Caco-2 (cell line): ENCODE results near the gene RHBDF1. TPM values are rescaled to one million over a fixed set of nuclear protein-coding genes. Genes with fewer than 3 reads are reported as not detected.
A peak's percentile ranks its signal among the peaks of the same experiment; 100 is the strongest.

Experiments
- BruUV-seq: library from RNA; stranded (reverse); fragments of 400-500 nt; replicated peaks from 2 replicates; lab custom pipeline; 2021; lab: Mats Ljungman, UMichigan
- CTCF ChIA-PET: fragments of 300-600 bp; sonication (Branson Sonifier 250); formaldehyde crosslinking; loops from one replicate; lab custom pipeline; 2022; ENCODE audit warnings: antibody characterized with exemption; lab: Charles Lee
- POLR2A ChIA-PET: fragments of 300-600 bp; sonication (Branson Sonifier 250); formaldehyde crosslinking; loops from one replicate; lab custom pipeline; 2022; ENCODE audit warnings: antibody characterized with exemption; lab: Charles Lee
- DNase-seq, 2 experiments: peaks; one replicate each; pipeline versions ENCODE4 v3.0.0 to v3.0.0-alpha.2; 2020 to 2022
- H3K27me3 ChIP-seq: replicated peaks from 2 replicates; pipeline ENCODE4 v1.6.0; 2011; ENCODE audit warnings: low read length; ENCODE audit not compliant: control insufficient read depth, insufficient read depth
- H3K36me3 ChIP-seq: 2 replicates; pipeline ENCODE4 v1.5.1; 2011; ENCODE audit warnings: low read length; ENCODE audit not compliant: control insufficient read depth, insufficient read depth
- H3K4me1 ChIP-seq: fragments of 250-450 bp; sonication (Bioruptor Pico); 2 replicates; pipeline ENCODE4 v1.5.1; 2020; ENCODE audit warnings: mild to moderate bottlenecking
- H3K4me3 ChIP-seq: 2 replicates; pipeline ENCODE4 v1.5.1; 2011; ENCODE audit warnings: low read depth, mild to moderate bottlenecking, control low read depth, low read length
- H3K9me3 ChIP-seq: fragments of 250-450 bp; sonication (Bioruptor Pico); 2 replicates; pipeline ENCODE4 v1.5.1; 2020; ENCODE audit warnings: mild to moderate bottlenecking, moderate library complexity
- H3K27ac Mint-ChIP-seq: one replicate; pipeline ENCODE4 v1.8.0; 2022; ENCODE audit warnings: mixed read lengths; ENCODE audit not compliant: unreplicated experiment
- H3K27me3 Mint-ChIP-seq: one replicate; pipeline ENCODE4 v1.8.0; 2022; ENCODE audit warnings: mixed read lengths; ENCODE audit not compliant: insufficient read depth, unreplicated experiment
- H3K36me3 Mint-ChIP-seq: one replicate; pipeline ENCODE4 v1.8.0; 2022; ENCODE audit warnings: mild to moderate bottlenecking, mixed read lengths; ENCODE audit not compliant: insufficient read depth, unreplicated experiment
- H3K4me1 Mint-ChIP-seq: one replicate; pipeline ENCODE4 v1.8.0; 2022; ENCODE audit warnings: low read depth, mixed read lengths; ENCODE audit not compliant: unreplicated experiment
- H3K4me3 Mint-ChIP-seq: one replicate; pipeline ENCODE4 v1.8.0; 2022; ENCODE audit warnings: mild to moderate bottlenecking, moderate library complexity, mixed read lengths; ENCODE audit not compliant: unreplicated experiment
- H3K9me3 Mint-ChIP-seq: one replicate; pipeline ENCODE4 v1.8.0; 2022; ENCODE audit warnings: mixed read lengths; ENCODE audit not compliant: unreplicated experiment
- CTCF ChIP-seq, 2 experiments: fragments of 200-600 bp in 1 of 2; IDR thresholded peaks; 1 replicate in 1 of 2; 2 replicates in 1 of 2; pipeline versions ENCODE4 v1.5.1 to v1.8.0; 2011 to 2022; ENCODE audit warnings: antibody characterized with exemption in 1 of 2, control low read depth in 1 of 2, inconsistent platforms in 1 of 2, low read depth in 1 of 2, low read length in 1 of 2, mild to moderate bottlenecking in 1 of 2, moderate library complexity in 1 of 2; ENCODE audit not compliant: insufficient read depth in 1 of 2, severe bottlenecking in 1 of 2, unreplicated experiment in 1 of 2
- intact Hi-C: fragments of 100-400 bp; cut with micrococcal nuclease; formaldehyde crosslinking; loops from one replicate; pipeline ENCODE4 v1.10.0; 2022; ENCODE audit not compliant: unreplicated experiment
- total RNA-seq: library from RNA; stranded (reverse); gene quantifications from 2 replicates; pipeline ENCODE4 v1.2.3, GENCODE V29; 2022

Gene RHBDF1
- total RNA-seq, 1 experiment from 2014 or later = 62.3 TPM

DNA sequence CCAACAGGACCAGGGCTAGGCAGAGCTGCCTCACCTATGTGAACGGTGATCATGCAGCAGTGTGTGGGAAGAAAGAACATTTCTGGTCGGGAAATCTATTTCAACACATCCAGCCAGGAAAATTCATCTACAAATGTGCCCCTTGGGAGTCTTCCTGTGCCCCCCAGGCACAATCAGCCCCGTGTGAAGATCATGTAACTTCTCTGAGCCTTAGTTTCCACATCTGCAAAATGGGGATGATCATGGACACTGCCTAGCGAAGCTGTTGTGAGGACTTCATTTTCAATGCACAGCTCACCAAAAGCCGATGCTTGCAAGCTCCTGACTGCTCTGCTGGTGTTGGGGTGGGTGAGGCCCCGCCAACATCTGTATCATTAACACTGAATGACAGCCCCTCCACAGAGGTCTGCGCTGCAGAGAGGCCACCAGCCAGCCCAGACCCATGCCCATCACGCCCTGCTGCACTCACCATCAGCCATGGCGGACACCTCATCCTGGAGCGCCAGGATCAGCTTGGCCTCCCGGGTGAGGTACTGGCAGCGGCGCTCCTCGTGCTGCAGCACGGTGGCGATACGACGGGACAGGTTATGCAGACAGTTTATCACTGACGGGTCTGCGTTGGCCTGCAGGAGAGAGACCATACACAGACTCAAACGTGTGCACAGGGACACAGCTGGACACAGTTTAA, 39.9 kb upstream of the RHBDF1 start:
- POLR2A ChIA-PET = no interaction called here
- no peaks in the 10 kb centered on the region for H3K4me1 Mint-ChIP-seq
- no peak for TF ChIP-seq CTCF (IDR thresholded peaks at IDR 0.05; ENCODE audit: insufficient read depth in 1 of 2, low read depth in 1 of 2, low read length in 1 of 2, severe bottlenecking in 1 of 2, unreplicated experiment in 1 of 2)
- Histone ChIP-seq H3K27me3 (no peaks in the 10 kb centered on the region), H3K9me3 (no peaks in the 10 kb centered on the region), H3K4me1 (0 out of 2 replicates have a peak, but pooled peaks cover 6% of the 10 kb centered on the region), H3K36me3 (peaks cover 4% of the 10 kb centered on the region), H3K4me3 (no peak overlapping the region)
- H3K36me3 Mint-ChIP-seq = peaks cover 27% of the 10 kb centered on the region
- intact Hi-C loops = no loop called here
- no peaks in the 10 kb centered on the region for H3K9me3 Mint-ChIP-seq
- no peaks in the 10 kb centered on the region for H3K27me3 Mint-ChIP-seq
- no peak for DNase-seq
- H3K27ac Mint-ChIP-seq = no peak overlapping the region
- no TSS peak for BruUV-seq
- H3K4me3 Mint-ChIP-seq = no peak overlapping the region
- CTCF ChIA-PET = interaction anchor here (0.6 kb wide), 1 partner anchor 241 kb away, joined by 3 read pairs; no protein-coding TSS in a partner anchor

GRCh38 chr16:106623-107324, 34.3 kb upstream of the RHBDF1 start:
- peak; percentile 54 to 70 for DNase-seq
- H3K9me3 ChIP-seq = no peaks in the 10 kb centered on the region
- ChIA-PET POLR2A (interaction anchor here (0.6 to 0.7 kb wide), 2 partner anchors 44 to 1138 kb away, joined by 4 to 12 read pairs; no protein-coding TSS in a partner anchor), CTCF (interaction anchor here (0.7 to 1.2 kb wide), 18 partner anchors 10 to 264 kb away, joined by 3 to 9 read pairs (median 4); partner anchors contain the start of genes AXIN1, HBQ1, MPG and POLR3K)
- Mint-ChIP-seq H3K27me3 (no peaks in the 10 kb centered on the region), H3K4me3 (no peak overlapping the region), H3K4me1 (no peaks in the 10 kb centered on the region), H3K9me3 (no peaks in the 10 kb centered on the region), H3K27ac (no peak overlapping the region), H3K36me3 (peaks cover 38% of the 10 kb centered on the region)
- no TSS peak for BruUV-seq
- H3K36me3 ChIP-seq = no peaks in the 10 kb centered on the region; the same call in none of the 2 replicates
- no peaks in the 10 kb centered on the region for H3K27me3 ChIP-seq
- TF ChIP-seq CTCF (IDR thresholded peaks at IDR 0.05; ENCODE audit: insufficient read depth in 1 of 2, low read depth in 1 of 2, low read length in 1 of 2, severe bottlenecking in 1 of 2, unreplicated experiment in 1 of 2) = peak; percentile 67 to 76
- H3K4me3 ChIP-seq = no peak overlapping the region
- intact Hi-C loops = loop anchor here (1.0 to 2.0 kb wide), 2 partner anchors 74 to 256 kb away; partner anchors contain the start of gene HBQ1
- H3K4me1 ChIP-seq = no peaks in the 10 kb centered on the region

GRCh38 chr16:105521-105920, 33.1 kb upstream of the RHBDF1 start:
- Histone ChIP-seq H3K4me3 (no peak overlapping the region), H3K27me3 (no peaks in the 10 kb centered on the region), H3K36me3 (no peaks in the 10 kb centered on the region; the same call in none of the 2 replicates), H3K4me1 (no peaks in the 10 kb centered on the region), H3K9me3 (no peaks in the 10 kb centered on the region)
- Mint-ChIP-seq H3K27ac (no peak overlapping the region), H3K36me3 (peaks cover 32% of the 10 kb centered on the region), H3K4me3 (no peak overlapping the region), H3K4me1 (no peaks in the 10 kb centered on the region), H3K9me3 (no peaks in the 10 kb centered on the region), H3K27me3 (no peaks in the 10 kb centered on the region)
- no peak for DNase-seq
- POLR2A ChIA-PET = no interaction called here
- intact Hi-C loops = no loop called here
- CTCF ChIA-PET = interaction anchor here (0.7 to 1.6 kb wide), 2 partner anchors 39 to 87 kb away, joined by 3 to 4 read pairs; no protein-coding TSS in a partner anchor
- no peak for TF ChIP-seq CTCF (IDR thresholded peaks at IDR 0.05; ENCODE audit: insufficient read depth in 1 of 2, low read depth in 1 of 2, low read length in 1 of 2, severe bottlenecking in 1 of 2, unreplicated experiment in 1 of 2)
- no TSS peak for BruUV-seq
